HCT116 (cell line): ENCODE measurements around the gene SERINC4. TPM values are rescaled to one million over a fixed set of nuclear protein-coding genes. Genes with fewer than 3 reads are reported as not detected.
A peak's percentile ranks its signal among the peaks of the same experiment; 100 is the strongest.

Experiments
- ATAC-seq: fragments of 200-7000 bp; cut with Tn5 transposase; 2 replicates; pipeline ENCODE4 v1.9.1; 2020; ENCODE audit warnings: mild to moderate bottlenecking, moderate library complexity
- BruUV-seq: library from RNA; stranded (reverse); fragments of 400-500 nt; replicated peaks from 2 replicates; lab custom pipeline; 2021; lab: Mats Ljungman, UMichigan
- CTCF ChIA-PET: fragments of 300-600 bp; sonication (Branson Sonifier 250); formaldehyde crosslinking; loops from one replicate; lab custom pipeline; 2021; ENCODE audit warnings: antibody characterized with exemption; lab: Charles Lee
- POLR2A ChIA-PET: fragments of 300-600, 350-600 bp; sonication (Branson Sonifier 250); formaldehyde crosslinking; loops from one replicate; lab custom pipeline; 2021; ENCODE audit warnings: antibody characterized with exemption; lab: Charles Lee
- RAD21 ChIA-PET, 2 experiments: fragments of 300-600 bp; sonication (Branson Sonifier 250); formaldehyde crosslinking; loops; one replicate each; lab custom pipeline; 2023; ENCODE audit warnings: low total read pairs in 2 of 2; ENCODE audit not compliant: uncharacterized antibody in 2 of 2, unreplicated experiment in 2 of 2, low non-redundant PET in 1 of 2; lab: Charles Lee
- DNase-seq: peaks from one replicate; pipeline ENCODE4 v3.0.0-alpha.2; 2010; ENCODE audit warnings: low read depth, low spot score
- H2AFZ ChIP-seq: fragments of 200-600 bp; shearing (Covaris generic), sonication (generic); 2 replicates; pipeline ENCODE4 v1.6.1; 2017; ENCODE audit warnings: low read depth, mixed run types, mixed read lengths, antibody characterized with exemption, low read length; ENCODE audit not compliant: poor library complexity, severe bottlenecking
- H3K27ac ChIP-seq: 2 replicates; pipeline ENCODE4 v1.5.1; 2012; ENCODE audit warnings: low read depth, low read length
- H3K27me3 ChIP-seq: fragments of 200-600 bp; sonication (generic); 2 replicates; pipeline ENCODE4 v1.6.1; 2016; ENCODE audit warnings: mixed run types, low read length, mixed read lengths; ENCODE audit not compliant: insufficient read depth
- H3K36me3 ChIP-seq, 2 experiments: fragments of 200-500 bp in 1 of 2; fragments of 200-600 bp in 1 of 2; sonication (Bioruptor generic) in 1 of 2; sonication (generic) in 1 of 2; 2 replicates each; pipeline versions ENCODE4 v1.5.1 to v1.6.1; 2014 to 2016; ENCODE audit warnings: low read length in 2 of 2, inconsistent platforms in 1 of 2, mixed read lengths in 1 of 2, mixed run types in 1 of 2; ENCODE audit not compliant: insufficient read depth in 2 of 2, control insufficient read depth in 1 of 2
- H3K4me1 ChIP-seq, 2 experiments: fragments of 200-600 bp in 1 of 2; sonication (generic) in 1 of 2; 2 replicates each; pipeline versions ENCODE4 v1.5.1 to v1.6.1; 2012 to 2017; ENCODE audit warnings: low read length in 2 of 2, inconsistent platforms in 1 of 2, mild to moderate bottlenecking in 1 of 2, mixed read lengths in 1 of 2, mixed run types in 1 of 2, moderate library complexity in 1 of 2; ENCODE audit not compliant: insufficient read depth in 2 of 2, control insufficient read depth in 1 of 2
- H3K4me2 ChIP-seq: fragments of 200-600 bp; sonication (generic); 2 replicates; pipeline ENCODE4 v1.6.1; 2017; ENCODE audit warnings: mixed run types, low read length, mixed read lengths
- H3K4me3 ChIP-seq, 2 experiments: fragments of 200-600 bp in 1 of 2; sonication (generic) in 1 of 2; replicated peaks in 1 of 2; 2 replicates each; pipeline ENCODE4 v1.5.1; 2011 to 2016; ENCODE audit warnings: low read length in 2 of 2, control low read depth in 1 of 2, low read depth in 1 of 2, mild to moderate bottlenecking in 1 of 2, mixed read lengths in 1 of 2, mixed run types in 1 of 2
- H3K79me2 ChIP-seq: fragments of 200-600 bp; sonication (generic); 2 replicates; pipeline ENCODE4 v1.6.1; 2017; ENCODE audit warnings: mild to moderate bottlenecking, mixed run types, low read length, moderate library complexity, mixed read lengths; ENCODE audit not compliant: insufficient read depth
- H3K9ac ChIP-seq: fragments of 200-600 bp; sonication (generic); 2 replicates; pipeline ENCODE4 v1.6.1; 2016; ENCODE audit warnings: low read length, mixed read lengths
- H3K9me2 ChIP-seq: fragments of 200-600 bp; sonication (generic), shearing (Covaris generic); 2 replicates; pipeline ENCODE4 v1.6.1; 2017; ENCODE audit warnings: mixed run types, mild to moderate bottlenecking, moderate library complexity; ENCODE audit not compliant: insufficient read depth
- H3K9me3 ChIP-seq, 2 experiments: fragments of 200-500 bp in 1 of 2; fragments of 200-600 bp in 1 of 2; sonication (Bioruptor generic) in 1 of 2; sonication (generic) in 1 of 2; 2 replicates each; pipeline ENCODE4 v1.6.1; 2014 to 2017; ENCODE audit warnings: low read length in 2 of 2, mixed read lengths in 2 of 2, inconsistent platforms in 1 of 2, low read depth in 1 of 2, mild to moderate bottlenecking in 1 of 2, mixed run types in 1 of 2, moderate library complexity in 1 of 2; ENCODE audit not compliant: control insufficient read depth in 1 of 2, insufficient read depth in 1 of 2
- H4K20me1 ChIP-seq: fragments of 200-600 bp; sonication (generic), shearing (Covaris generic); 2 replicates; pipeline ENCODE4 v1.6.1; 2017; ENCODE audit warnings: mixed run types, mild to moderate bottlenecking, moderate library complexity; ENCODE audit not compliant: insufficient read depth
- EZH2phosphoT487 ChIP-seq: fragments of 200-600 bp; IDR thresholded peaks from 2 replicates; pipeline ENCODE4 v1.6.1; 2018; ENCODE audit warnings: antibody characterized with exemption, borderline replicate concordance
- REST ChIP-seq: IDR thresholded peaks from 2 replicates; pipeline ENCODE4 v1.6.1; 2012; ENCODE audit warnings: low read depth
- ZFX ChIP-seq: fragments of 450-650 bp; IDR thresholded peaks from 2 replicates; pipeline ENCODE4 v1.6.1; 2017
- intact Hi-C: fragments of 100-400 bp; cut with micrococcal nuclease; formaldehyde crosslinking; loops from 2 replicates; pipeline ENCODE4 v1.10.0; 2022
- total RNA-seq: library from RNA; stranded (reverse); gene quantifications from one replicate; pipeline ENCODE4 v1.2.1, GENCODE V29; 2021; ENCODE audit not compliant: unreplicated experiment

SERINC4 gene
- total RNA-seq, 1 experiment from 2014 or later = 0.12 TPM

GRCh38 chr15:43776101-43776717, 23.8 kb downstream of the SERINC4 start:
- CTCF ChIA-PET = interaction anchor here (1.1 to 2.3 kb wide), 7 partner anchors 8 to 448 kb away, joined by 3 to 12 read pairs (median 5); partner anchors contain the start of genes HYPK, PDIA3 and SERINC4
- H3K9me2 ChIP-seq = no peaks in the 10 kb centered on the region
- no peaks in the 10 kb centered on the region for H3K9me3 ChIP-seq
- H3K36me3 ChIP-seq = peaks cover 23 to 25% of the 10 kb centered on the region in 2 experiments
- POLR2A ChIA-PET = interaction anchor here (1.2 to 2.0 kb wide), 8 partner anchors 10 to 48 kb away, joined by 3 to 8 read pairs (median 4); partner anchors contain the start of genes HYPK, MFAP1, PDIA3 and SERF2
- no TSS peak for BruUV-seq
- no peaks in the 10 kb centered on the region for H4K20me1 ChIP-seq
- H3K4me1 ChIP-seq = peaks cover 9 to 31% of the 10 kb centered on the region in 2 experiments
- peak overlapping the region; percentile 99 for H3K4me2 ChIP-seq
- DNase-seq (no peak), ATAC-seq (peak; percentile 26)
- intact Hi-C loops = loop anchor here (10.0 kb wide), 1 partner anchor 331 kb away; no protein-coding TSS in a partner anchor
- no peaks in the 10 kb centered on the region; the same call in 1 of the 2 replicates for H3K79me2 ChIP-seq
- no peaks in the 10 kb centered on the region for H3K27me3 ChIP-seq
- H2AFZ ChIP-seq = no peak overlapping the region
- peak overlapping the region; percentile 69 for H3K27ac ChIP-seq
- TF ChIP-seq EZH2phosphoT487 = no peak
- 0 out of 2 replicates have a peak, but pooled peaks have one; percentile 17 for TF ChIP-seq ZFX
- TF ChIP-seq REST = no peak
- peak overlapping the region; percentile 90 to 98 for H3K4me3 ChIP-seq
- RAD21 ChIA-PET = no interaction called here
- H3K9ac ChIP-seq = peak overlapping the region; percentile 86
